HG02885 (cell line): ENCODE results near the gene OR4S1.
A peak's percentile ranks its signal among the peaks of the same experiment; 100 is the strongest.
"Not testable (repeated sequence)": the region's sequence is repeated elsewhere in the genome, so short reads cannot be mapped to it uniquely, and the experiment has no call there.

Experiments used
- ATAC-seq: cut with Tn5 transposase; IDR thresholded peaks from one replicate; pipeline ENCODE4 v1.9.1; 2021; ENCODE audit warnings: mild to moderate bottlenecking; ENCODE audit not compliant: unreplicated experiment, poor library complexity

Gene OR4S1, protein sequence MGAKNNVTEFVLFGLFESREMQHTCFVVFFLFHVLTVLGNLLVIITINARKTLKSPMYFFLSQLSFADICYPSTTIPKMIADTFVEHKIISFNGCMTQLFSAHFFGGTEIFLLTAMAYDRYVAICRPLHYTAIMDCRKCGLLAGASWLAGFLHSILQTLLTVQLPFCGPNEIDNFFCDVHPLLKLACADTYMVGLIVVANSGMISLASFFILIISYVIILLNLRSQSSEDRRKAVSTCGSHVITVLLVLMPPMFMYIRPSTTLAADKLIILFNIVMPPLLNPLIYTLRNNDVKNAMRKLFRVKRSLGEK

GRCh38 chr11:48305923-48306322 lies at the start of gene OR4S1:
TSS of gene OR4S1 (plus strand) at chr11:48306223. CDS start at chr11:48306223, 0 bp downstream.
- ATAC-seq: no peak

DNA sequence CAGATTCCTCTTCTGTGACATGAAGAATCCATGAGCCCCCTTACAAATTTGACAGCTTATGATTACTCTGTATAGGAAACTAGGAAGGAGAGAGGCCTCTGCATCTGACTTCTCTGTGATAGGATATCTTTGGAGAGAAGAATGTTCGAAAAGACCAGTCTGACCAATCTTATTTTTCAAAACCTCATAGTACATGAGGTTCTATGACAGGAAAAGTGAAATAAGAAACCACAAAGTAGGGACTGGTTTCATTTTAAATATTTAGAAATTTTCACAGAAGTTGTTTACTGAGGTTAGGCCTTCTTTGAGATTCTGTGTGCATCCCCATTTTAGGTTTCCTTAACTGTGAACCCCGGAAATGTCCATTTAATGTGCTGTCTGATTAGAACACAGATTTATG lies 44.4 kb upstream of the OR4S1 start:
- peak; percentile 76 for ATAC-seq

GRCh38 chr11:48263423-48263911 lies 42.6 kb upstream of the OR4S1 start, which contains the start of gene OR4X1:
TSS of gene OR4X1 (plus strand) at chr11:48263861. CDS start at chr11:48263861, 0 bp downstream.
- no peak for ATAC-seq

DNA sequence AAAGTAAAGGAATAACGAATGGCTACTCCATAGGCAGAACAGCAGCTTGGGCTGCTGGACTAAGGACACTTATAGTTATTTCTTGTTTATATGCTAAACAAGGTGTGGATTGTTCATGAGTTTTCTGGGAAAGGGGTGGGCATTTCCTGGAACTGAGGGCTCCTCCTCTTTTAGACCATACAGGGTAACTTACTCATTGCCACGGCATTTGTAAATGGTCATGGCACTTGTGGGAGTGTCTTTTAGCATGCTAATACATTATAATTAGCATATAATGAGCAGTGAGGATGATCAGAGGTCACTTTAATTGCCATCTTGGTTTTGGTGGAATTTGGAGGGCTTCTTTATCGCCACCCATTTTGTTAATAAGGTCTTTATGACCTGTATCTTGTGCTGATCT lies 35.4 kb upstream of the OR4S1 start:
- no peak for ATAC-seq

- ATAC-seq: no peak
These were observed 33.4 kb upstream of the OR4S1 start for GRCh38 chr11:48272606-48273005.

DNA sequence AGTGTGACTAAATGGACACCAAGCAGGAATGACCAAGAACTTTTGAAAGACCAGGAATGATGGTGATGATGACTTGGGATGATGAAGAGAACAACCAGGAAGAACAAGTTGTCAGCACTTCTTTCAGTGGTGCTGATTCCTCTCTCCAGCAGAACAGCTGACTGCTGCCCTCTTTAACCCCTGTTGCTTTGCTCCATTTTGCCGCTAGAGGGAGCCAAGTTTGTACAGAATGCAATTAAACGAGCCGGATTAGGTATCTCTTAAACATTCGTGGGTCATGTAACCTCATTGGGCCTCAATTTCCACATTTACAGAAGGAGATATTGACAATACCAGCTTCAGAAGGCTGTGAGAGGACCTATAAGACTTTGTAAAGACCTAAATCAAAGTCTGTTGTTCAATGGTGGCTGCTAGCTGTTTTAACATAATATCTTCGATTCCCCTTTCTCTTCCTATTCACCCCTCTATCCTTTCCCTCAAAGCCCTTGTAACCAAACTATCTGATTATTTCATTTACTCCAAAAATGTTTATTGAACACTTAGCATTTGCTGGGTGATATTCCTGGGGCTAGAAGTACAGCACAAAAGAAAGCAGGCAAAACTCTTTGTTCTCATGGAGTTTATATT lies 1.9 kb downstream of the OR4S1 start:
- peak; percentile 96 for ATAC-seq

DNA sequence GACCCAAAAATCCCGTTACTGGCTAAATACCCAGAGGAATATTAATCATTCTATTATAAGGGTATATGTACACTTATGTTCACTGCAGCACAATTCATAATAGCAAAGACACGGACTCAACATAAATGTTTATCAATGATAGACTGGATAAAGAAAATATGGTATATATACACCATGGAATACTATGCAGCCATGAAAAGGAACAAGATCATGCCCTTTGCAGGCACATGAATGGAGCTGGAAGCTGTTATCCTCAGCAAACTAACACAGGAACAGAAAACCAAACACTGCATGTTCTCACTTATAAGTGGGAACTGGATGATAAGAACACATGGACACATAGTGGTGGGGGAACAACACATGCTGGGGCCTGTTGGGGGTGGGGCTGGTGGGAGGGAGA lies 7.6 kb downstream of the OR4S1 start:
- not testable (repeated sequence) for ATAC-seq

GRCh38 chr11:48319813-48320212 lies 13.8 kb downstream of the OR4S1 start:
- ATAC-seq: not testable (repeated sequence)

DNA sequence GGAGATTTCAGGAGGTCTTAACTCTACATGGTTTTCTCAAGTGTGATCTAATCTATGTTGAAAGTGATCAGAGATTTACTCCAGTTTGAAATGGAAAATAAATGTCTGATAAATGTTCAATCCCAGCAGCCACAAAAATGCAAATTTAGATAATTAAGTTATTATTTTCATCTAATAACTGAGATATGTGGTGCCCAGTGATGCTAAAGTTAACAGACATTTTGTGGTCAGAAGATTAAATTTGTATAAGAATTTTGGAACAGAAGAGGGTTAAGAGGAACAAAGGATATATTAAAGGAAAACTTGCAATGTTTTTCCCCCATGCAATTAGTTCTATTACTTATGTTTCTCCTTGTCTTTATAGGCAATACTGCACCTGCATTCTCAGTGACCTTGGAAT lies 18.6 kb downstream of the OR4S1 start, which contains the start of gene OR4C3:
Gene OR4C3 (plus strand): TSS at position 301 of the 400 bp plus-strand sequence. CDS start 102 bp downstream, outside the sequence.
- ATAC-seq: not testable (repeated sequence)

DNA sequence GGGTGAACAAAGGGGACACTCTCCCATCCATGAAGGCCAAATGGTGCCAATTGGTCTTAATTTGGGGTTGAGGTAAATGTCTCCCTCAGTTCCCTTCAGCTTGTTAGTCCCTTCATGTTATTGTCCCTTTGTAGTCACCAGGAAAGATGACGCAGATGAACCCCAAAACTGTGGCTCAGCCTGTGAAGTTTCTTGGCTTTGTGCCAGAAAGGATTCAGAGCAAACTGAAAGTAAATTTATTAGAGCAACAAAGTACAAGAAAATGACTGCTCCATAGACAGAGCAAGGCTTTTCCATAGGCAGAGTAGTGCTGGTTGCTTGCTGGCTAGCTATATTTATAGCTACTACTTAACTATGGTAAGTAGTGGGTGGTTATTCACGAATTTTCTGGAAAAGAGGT lies 35.4 kb downstream of the OR4S1 start:
- ATAC-seq: no peak

- ATAC-seq: not testable (repeated sequence)
These were observed 36.5 kb downstream of the OR4S1 start for GRCh38 chr11:48342505-48342904.

- ATAC-seq: not testable (repeated sequence)
These were observed 40.3 kb downstream of the OR4S1 start for GRCh38 chr11:48346286-48346685.

DNA sequence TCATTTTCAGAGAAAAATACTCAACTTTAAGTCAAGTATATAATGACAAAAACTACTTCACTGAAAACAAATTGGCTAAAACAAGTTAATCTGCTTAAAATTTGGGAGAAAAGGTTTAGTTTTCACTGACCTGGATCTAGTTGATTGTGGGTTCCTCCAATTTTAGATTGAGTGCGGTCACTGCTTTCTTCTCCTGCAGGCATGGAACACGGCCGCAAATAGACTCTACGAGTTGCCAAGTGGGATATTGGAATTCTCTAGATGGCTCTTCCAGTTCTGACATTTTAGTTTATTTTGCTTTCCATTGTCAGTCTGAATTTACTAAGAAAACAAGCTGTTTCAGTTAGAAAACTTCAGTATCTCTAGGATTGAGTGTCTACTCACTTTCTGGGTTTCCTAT lies 48.0 kb downstream of the OR4S1 start:
- no peak for ATAC-seq

- ATAC-seq: no peak
These were observed 48.7 kb downstream of the OR4S1 start for GRCh38 chr11:48354677-48355076.
